ENCODE results near the gene LLCFC1. TPM values are rescaled to one million over a fixed set of nuclear protein-coding genes. Genes with fewer than 3 reads are reported as not detected.

LLCFC1 gene
- polyA plus RNA-seq, 1 experiment = not detected

GRCh38 chr7:142925413-142925812 is 13.9 kb upstream of the LLCFC1 start:
- ChIA-PET POLR2A (no interaction called here), CTCF (no interaction called here)

GRCh38 chr7:142927085-142927745 is 12.1 kb upstream of the LLCFC1 start:
- CTCF ChIA-PET = interaction anchor here (1.2 kb wide), 1 partner anchor 8 kb away, joined by 3 read pairs; no protein-coding TSS in a partner anchor
- Histone ChIP-seq H3K27me3 (ENCODE audit: control insufficient read depth, insufficient read depth, low read length) (no peaks in the 10 kb centered on the region), H3K4me3 (ENCODE audit: low read depth, low read length) (no peak overlapping the region), H3K36me3 (ENCODE audit: control insufficient read depth, insufficient read depth, low read length) (no peaks in the 10 kb centered on the region)
- no peak for DNase-seq (ENCODE audit: low read depth)
- POLR2A ChIA-PET = no interaction called here
- no peak for TF ChIP-seq CTCF (IDR thresholded peaks at IDR 0.05; ENCODE audit: insufficient read depth, low read depth, low read length)

More at GRCh38 chr7:142925413-142925812, 13.9 kb upstream of the LLCFC1 start:
- DNase-seq (ENCODE audit: low read depth) = no peak
- H3K36me3 ChIP-seq (ENCODE audit: control insufficient read depth, insufficient read depth, low read length) = no peaks in the 10 kb centered on the region
- H3K4me3 ChIP-seq (ENCODE audit: low read depth, low read length) = no peak overlapping the region
- TF ChIP-seq CTCF (IDR thresholded peaks at IDR 0.05; ENCODE audit: insufficient read depth, low read depth, low read length) = no peak
- H3K27me3 ChIP-seq (ENCODE audit: control insufficient read depth, insufficient read depth, low read length) = no peaks in the 10 kb centered on the region

GRCh38 chr7:142927949-142928348 is 11.3 kb upstream of the LLCFC1 start:
- no peak overlapping the region for H3K4me3 ChIP-seq (ENCODE audit: low read depth, low read length)
- DNase-seq (ENCODE audit: low read depth) = no peak
- H3K36me3 ChIP-seq (ENCODE audit: control insufficient read depth, insufficient read depth, low read length) = no peaks in the 10 kb centered on the region
- TF ChIP-seq CTCF (IDR thresholded peaks at IDR 0.05; ENCODE audit: insufficient read depth, low read depth, low read length) = no peak
- no peaks in the 10 kb centered on the region for H3K27me3 ChIP-seq (ENCODE audit: control insufficient read depth, insufficient read depth, low read length)
- CTCF ChIA-PET = interaction anchor here (1.2 kb wide), 1 partner anchor 9 kb away, joined by 3 read pairs; no protein-coding TSS in a partner anchor
- POLR2A ChIA-PET = no interaction called here

- Histone ChIP-seq H3K4me3 (ENCODE audit: low read depth, low read length) (no peak overlapping the region), H3K27me3 (ENCODE audit: control insufficient read depth, insufficient read depth, low read length) (no peaks in the 10 kb centered on the region), H3K36me3 (ENCODE audit: control insufficient read depth, insufficient read depth, low read length) (no peaks in the 10 kb centered on the region)
- POLR2A ChIA-PET = no interaction called here
- CTCF ChIA-PET = no interaction called here
- no peak for DNase-seq (ENCODE audit: low read depth)
- no peak for TF ChIP-seq CTCF (IDR thresholded peaks at IDR 0.05; ENCODE audit: insufficient read depth, low read depth, low read length)
These were observed 9.1 kb upstream of the LLCFC1 start for GRCh38 chr7:142930126-142930730.

- ChIA-PET POLR2A (no interaction called here), CTCF (no interaction called here)
- no peak for DNase-seq (ENCODE audit: low read depth)
- H3K27me3 ChIP-seq (ENCODE audit: control insufficient read depth, insufficient read depth, low read length) = no peaks in the 10 kb centered on the region
- no peaks in the 10 kb centered on the region for H3K36me3 ChIP-seq (ENCODE audit: control insufficient read depth, insufficient read depth, low read length)
- no peak overlapping the region for H3K4me3 ChIP-seq (ENCODE audit: low read depth, low read length)
- no peak for TF ChIP-seq CTCF (IDR thresholded peaks at IDR 0.05; ENCODE audit: insufficient read depth, low read depth, low read length)
These were observed 6.7 kb upstream of the LLCFC1 start for GRCh38 chr7:142932386-142933091.
